HG02870 (cell line): ENCODE results near the gene SERPINB6.
"Not testable (repeated sequence)": the region's sequence is repeated elsewhere in the genome, so short reads cannot be mapped to it uniquely, and the experiment has no call there.

Experiments
- ATAC-seq: cut with Tn5 transposase; IDR thresholded peaks from one replicate; pipeline ENCODE4 v1.9.1; 2021; ENCODE audit warnings: mild to moderate bottlenecking, moderate library complexity; ENCODE audit not compliant: unreplicated experiment

SERPINB6 gene

DNA sequence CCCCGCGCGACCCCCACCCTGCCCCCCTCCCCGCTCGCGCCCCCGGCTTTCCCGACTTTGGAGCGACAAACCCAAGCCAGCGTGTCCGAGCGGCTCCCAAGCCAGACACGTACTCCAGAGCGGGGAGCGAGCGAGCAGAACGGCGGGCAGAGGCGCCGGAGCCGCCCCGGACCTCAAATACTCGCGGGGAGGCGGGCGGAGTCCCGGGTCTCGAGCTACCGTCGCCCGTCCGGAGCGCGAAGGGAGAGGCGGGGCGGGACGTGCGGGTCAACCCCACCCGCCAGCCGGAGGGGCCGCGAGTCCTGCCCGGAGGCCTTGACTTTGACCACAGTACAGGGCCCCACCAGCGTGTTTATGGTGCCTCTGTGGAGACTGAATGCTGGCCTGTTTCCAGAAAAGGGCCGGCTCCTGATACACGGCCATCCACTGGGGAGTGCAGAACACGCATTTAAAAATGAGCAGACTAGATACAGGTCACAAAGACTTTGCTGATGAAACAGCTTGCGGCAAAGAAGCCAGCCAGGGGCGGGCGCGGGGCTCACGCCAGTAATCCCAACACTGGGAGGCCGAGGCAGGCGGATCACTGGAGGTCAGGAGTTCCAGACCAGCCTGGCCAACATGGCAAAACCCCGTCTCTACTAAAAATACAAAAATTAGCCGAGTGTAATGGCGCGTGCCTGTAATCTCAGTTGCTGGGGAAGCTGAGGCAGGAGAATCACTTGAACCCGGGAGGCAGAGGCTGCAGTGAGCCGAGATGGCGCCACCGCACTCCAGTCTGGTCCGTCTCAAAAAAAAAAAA, at the start of gene SERPINB6:
Gene SERPINB6 (minus strand): TSS at position 148 of the 799 bp plus-strand sequence. CDS start 12,235 bp downstream, outside the sequence.
- no peak for ATAC-seq

DNA sequence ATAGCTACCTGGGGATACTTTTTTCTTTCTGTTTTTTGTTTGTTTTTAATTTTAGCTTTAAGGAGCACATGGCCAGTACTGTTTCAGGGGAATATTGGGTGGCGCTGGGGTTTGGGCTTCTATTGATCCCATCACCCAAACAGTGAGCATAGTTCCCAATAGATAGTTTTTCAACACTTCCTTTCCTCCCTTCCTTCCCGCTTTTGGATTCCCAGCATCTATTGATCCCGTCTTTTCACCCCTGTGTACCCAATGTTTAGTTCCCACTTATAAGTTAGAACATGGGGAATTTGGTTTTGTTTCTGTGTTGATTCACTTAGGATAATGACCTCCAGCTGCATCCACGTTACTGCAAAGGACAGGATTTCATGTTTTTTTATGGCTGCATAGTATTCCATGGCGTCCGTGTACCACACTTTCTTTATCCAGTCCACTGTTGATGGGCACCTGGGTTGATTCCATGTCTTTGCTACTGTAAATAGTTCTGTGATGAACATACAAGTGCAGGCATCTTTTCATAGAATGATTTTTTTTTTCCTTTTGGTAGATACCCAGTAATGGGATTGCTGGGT, 48.5 kb upstream of the SERPINB6 start:
- no peak for ATAC-seq

GRCh38 chr6:3019065-3019464, 47.7 kb upstream of the SERPINB6 start:
- no peak for ATAC-seq

DNA sequence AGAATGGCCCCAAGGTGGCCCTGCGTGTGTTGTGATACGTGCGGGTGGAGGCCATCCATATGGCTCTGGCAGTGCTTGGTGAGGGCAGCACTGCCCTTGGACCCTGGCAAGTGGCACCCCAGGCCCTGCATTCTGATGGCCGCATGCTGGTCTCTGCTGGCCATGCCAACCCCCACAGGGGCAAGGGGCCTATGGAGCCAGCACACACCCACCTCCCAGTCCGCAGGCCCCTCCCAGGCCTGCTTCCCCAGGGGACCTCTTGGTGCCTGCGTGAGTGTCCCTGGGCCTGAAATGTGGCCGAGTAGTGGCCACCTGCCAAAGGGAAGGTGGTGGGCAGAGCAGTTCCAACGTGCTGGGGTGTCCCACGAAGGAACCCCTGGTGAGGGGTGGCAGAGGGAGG, 45.9 kb upstream of the SERPINB6 start:
- no peak for ATAC-seq

GRCh38 chr6:3016473-3017280, 45.3 kb upstream of the SERPINB6 start:
- ATAC-seq, result no peak

DNA sequence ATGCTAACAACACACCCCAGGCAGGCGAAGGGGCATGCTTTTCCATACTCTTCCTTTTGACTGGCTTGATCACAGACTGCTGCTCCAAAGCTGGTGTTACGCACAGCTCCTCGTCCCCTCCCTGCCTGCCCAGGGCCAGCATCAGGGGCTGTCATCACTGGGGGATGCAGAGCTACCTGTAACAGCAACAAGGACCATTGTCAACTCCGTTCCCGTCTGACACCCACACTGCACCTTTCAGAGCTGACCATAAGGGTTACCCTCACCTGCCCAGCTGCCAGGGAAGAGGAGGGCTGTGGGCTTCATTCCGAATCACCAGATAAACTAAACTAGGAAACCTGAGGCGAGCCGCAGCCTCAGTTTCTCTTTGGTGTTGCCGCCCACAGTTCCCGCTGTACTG, 43.8 kb upstream of the SERPINB6 start:
- no peak for ATAC-seq

- ATAC-seq, result no peak
Observed at GRCh38 chr6:3014675-3015066, 43.3 kb upstream of the SERPINB6 start.

- ATAC-seq, result no peak
Observed at GRCh38 chr6:3013901-3014674, 42.7 kb upstream of the SERPINB6 start.

- no peak for ATAC-seq
Observed at GRCh38 chr6:3013486-3013885, 42.1 kb upstream of the SERPINB6 start.

DNA sequence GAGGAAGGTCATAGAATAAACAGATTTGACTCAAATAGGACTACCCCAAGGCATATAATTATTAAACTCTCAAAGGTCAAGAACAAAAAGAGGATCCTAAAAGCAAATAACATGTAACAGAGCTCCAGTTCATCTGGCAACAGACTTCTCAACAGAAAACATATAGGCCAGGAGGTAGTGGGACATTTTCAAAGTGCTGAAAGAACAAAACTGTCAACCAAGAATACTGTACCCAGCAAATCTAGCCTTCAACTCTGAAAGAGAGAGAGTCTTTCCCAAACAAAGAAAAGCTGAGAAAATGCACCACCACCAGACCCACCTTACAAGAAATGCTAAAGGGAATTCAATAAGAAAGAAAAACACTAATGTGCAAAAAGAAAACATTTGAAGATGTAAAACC, 40.2 kb upstream of the SERPINB6 start:
- no peak for ATAC-seq

- no peak for ATAC-seq
Observed at GRCh38 chr6:3011158-3011557, 39.8 kb upstream of the SERPINB6 start.

GRCh38 chr6:3009930-3010329, 38.6 kb upstream of the SERPINB6 start:
- ATAC-seq, result no peak

DNA sequence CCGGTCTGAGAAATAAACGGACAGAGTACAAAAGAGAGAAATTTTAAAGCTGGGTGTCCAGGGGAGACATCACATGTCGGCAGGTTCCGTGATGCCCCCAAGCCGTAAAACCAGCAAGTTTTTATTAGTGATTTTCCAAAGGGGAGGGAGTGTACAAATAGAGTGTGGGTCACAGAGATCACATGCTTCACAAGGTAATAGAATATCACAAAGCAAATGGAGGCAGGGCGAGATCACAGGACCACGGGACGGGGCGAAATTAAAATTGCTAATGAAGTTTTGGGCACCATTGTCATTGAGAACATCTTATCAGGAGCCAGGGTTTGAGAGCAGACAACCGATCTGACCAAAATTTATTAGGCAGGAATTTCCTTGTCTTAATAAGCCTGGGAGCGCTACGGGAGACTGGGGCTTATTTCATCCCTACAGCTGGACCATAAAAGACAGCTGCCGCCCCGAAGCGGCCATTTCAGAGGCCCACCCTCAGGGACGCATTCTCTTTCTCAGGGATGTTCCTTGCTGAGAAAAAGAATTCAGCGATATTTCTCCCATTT, 37.4 kb upstream of the SERPINB6 start:
- ATAC-seq, result not testable (repeated sequence)

GRCh38 chr6:3007571-3007970, 36.2 kb upstream of the SERPINB6 start:
- no peak for ATAC-seq

GRCh38 chr6:3006476-3006875, 35.1 kb upstream of the SERPINB6 start:
- ATAC-seq, result no peak

GRCh38 chr6:3005874-3006273, 34.5 kb upstream of the SERPINB6 start:
- ATAC-seq, result no peak

DNA sequence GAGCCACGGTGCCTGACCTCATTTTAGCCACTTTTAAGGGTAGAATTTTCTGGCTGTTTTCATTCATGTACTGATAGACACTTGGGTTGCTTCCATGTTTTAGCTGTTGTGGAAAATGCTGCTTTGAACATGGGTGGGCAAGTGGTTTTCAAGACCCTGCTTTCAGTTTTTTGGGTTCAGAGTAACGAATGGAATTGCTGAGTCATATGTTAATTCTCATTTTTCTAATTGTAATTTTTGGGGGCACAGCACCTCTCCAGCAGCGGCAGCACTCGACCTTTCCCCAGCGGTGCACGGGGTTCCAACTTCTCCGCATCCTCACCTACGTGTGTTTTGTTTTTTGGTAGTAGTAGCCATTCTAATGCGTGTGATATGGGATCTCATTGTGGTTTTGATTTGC, 33.7 kb upstream of the SERPINB6 start:
- no peak for ATAC-seq

DNA sequence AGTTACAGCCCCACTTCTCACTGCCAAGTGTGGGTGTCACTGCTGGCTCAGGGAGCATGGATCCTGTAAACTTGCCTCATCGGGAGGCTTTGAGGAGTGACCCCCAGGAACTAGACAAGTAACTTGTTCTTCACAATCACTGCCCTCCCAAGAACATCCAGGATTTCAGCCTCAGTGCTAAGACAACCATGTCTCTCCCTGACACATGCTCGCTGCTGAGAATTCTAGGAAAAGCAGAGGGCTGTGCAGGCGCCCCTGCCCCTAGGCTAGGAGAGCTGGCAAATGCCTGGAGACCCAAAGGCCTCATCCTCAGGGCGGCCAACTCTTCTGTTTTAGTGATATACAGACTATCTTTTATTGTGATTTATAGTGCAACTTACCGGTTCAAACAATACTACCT, 31.9 kb upstream of the SERPINB6 start:
- not testable (repeated sequence) for ATAC-seq

- ATAC-seq, result peak; percentile 33
Observed at GRCh38 chr6:3001773-3002293, 30.5 kb upstream of the SERPINB6 start.

DNA sequence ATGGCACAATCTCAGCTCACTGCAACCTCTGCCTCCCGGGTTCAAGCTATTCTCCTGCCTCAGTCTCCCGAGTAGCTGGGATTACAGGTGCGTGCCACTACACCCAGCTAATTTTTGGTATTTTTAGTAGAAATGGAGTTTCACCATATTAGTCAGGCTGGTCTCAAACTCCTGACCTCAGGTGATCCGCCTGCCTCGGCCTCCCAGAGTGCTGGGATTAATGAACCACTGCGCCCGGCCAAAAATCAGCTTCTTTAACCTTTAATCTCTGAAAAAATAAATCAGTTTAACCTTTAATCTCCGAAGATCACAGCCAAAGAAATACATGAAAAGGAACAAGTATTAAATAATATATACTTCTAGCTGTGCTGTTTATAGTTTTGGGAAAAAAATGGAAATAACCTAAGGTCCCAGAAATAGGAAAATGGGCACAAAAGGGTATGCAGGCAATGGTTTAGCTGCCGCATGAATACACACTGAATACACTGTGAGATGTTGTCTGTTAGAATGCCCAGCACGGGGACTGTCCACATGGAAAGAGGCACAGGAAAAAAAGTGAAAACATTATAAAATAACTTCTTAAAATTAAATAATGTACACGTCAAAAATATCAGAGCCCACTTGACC, 29.9 kb upstream of the SERPINB6 start:
- no peak for ATAC-seq
